Hepatocyte (in vitro differentiated cells): ENCODE data around the gene ATN1. TPM values are rescaled to one million over a fixed set of nuclear protein-coding genes. Genes with fewer than 3 reads are reported as not detected.
"Not testable (repeated sequence)": the region's sequence is repeated elsewhere in the genome, so short reads cannot be mapped to it uniquely, and the experiment has no call there.

Source experiments
- DNase-seq: peaks from one replicate; pipeline ENCODE4 v3.0.0-alpha.2; 2016; ENCODE audit warnings: low spot score
- H2AFZ ChIP-seq: fragments of 200-600 bp; sonication (generic); 2 replicates; pipeline ENCODE4 v1.6.0; 2016; ENCODE audit warnings: antibody characterized with exemption, mild to moderate bottlenecking
- H3K27ac ChIP-seq: fragments of 200-600 bp; sonication (generic); 2 replicates; pipeline ENCODE4 v1.5.1; 2016; ENCODE audit warnings: mild to moderate bottlenecking
- H3K27me3 ChIP-seq: fragments of 200-600 bp; sonication (generic); 2 replicates; pipeline ENCODE4 v1.6.1; 2016
- H3K36me3 ChIP-seq: fragments of 200-600 bp; sonication (generic); replicated peaks from 2 replicates; pipeline ENCODE4 v1.5.1; 2016; ENCODE audit warnings: low read depth; ENCODE audit not compliant: insufficient read depth
- H3K4me1 ChIP-seq: fragments of 200-600 bp; sonication (generic); 2 replicates; pipeline ENCODE4 v1.5.1; 2016; ENCODE audit warnings: mild to moderate bottlenecking, moderate library complexity; ENCODE audit not compliant: insufficient read depth
- H3K4me2 ChIP-seq: fragments of 200-600 bp; sonication (generic); 2 replicates; pipeline ENCODE4 v1.6.0; 2016
- H3K4me3 ChIP-seq: fragments of 200-600 bp; sonication (generic); 2 replicates; pipeline ENCODE4 v1.5.1; 2016; ENCODE audit warnings: mild to moderate bottlenecking
- H3K79me2 ChIP-seq: fragments of 200-600 bp; sonication (generic); 2 replicates; pipeline ENCODE4 v1.6.0; 2017; ENCODE audit warnings: mild to moderate bottlenecking
- H3K9me2 ChIP-seq: fragments of 200-600 bp; sonication (generic); replicated peaks from 2 replicates; pipeline ENCODE4 v1.6.0; 2017; ENCODE audit warnings: mild to moderate bottlenecking; ENCODE audit not compliant: insufficient read depth
- H3K9me3 ChIP-seq: fragments of 200-600 bp; sonication (generic); 2 replicates; pipeline ENCODE4 v1.5.1; 2016; ENCODE audit warnings: low read depth, mild to moderate bottlenecking
- H4K20me1 ChIP-seq: fragments of 200-600 bp; sonication (generic); 2 replicates; pipeline ENCODE4 v1.6.0; 2016; ENCODE audit warnings: mild to moderate bottlenecking; ENCODE audit not compliant: insufficient read depth, poor library complexity, severe bottlenecking
- EZH2 ChIP-seq: fragments of 200-600 bp; sonication (generic); IDR thresholded peaks from 2 replicates; pipeline ENCODE4 v1.6.1; 2016; ENCODE audit warnings: antibody characterized with exemption, mild to moderate bottlenecking, borderline replicate concordance
- EZH2phosphoT487 ChIP-seq: fragments of 200-600 bp; sonication (generic); IDR thresholded peaks from one replicate; pipeline ENCODE4 v1.6.1; 2018; ENCODE audit warnings: antibody characterized with exemption, mild to moderate bottlenecking, low read depth, moderate library complexity; ENCODE audit not compliant: unreplicated experiment, severe bottlenecking
- WGBS: methylation state at CpG from one replicate; pipeline ENCODE4 v1.1.6; 2016; ENCODE audit warnings: low lambda C conversion rate; ENCODE audit errors: missing lambda C conversion rate; 5-methylcytosine and 5-hydroxymethylcytosine counted together
- polyA plus RNA-seq: library from polyadenylated mRNA; unstranded; fragments of >200 nt; fragmentation: Nextera tagmentation; extraction: Ambion mirVana; gene quantifications from 2 replicates; pipeline ENCODE4 v1.2.1, GENCODE V29; 2016
- total RNA-seq: library from RNA; depleted of rRNA; stranded (reverse); fragments of >200 nt; gene quantifications from 2 replicates; pipeline ENCODE4 v1.2.3, GENCODE V29; 2014
- TF ChIP-seq, protein P1 (sequence below): fragments of 200-600 bp; sonication (generic); IDR thresholded peaks from 2 replicates; pipeline ENCODE4 v1.5.1; 2016; ENCODE audit warnings: antibody characterized with exemption, mild to moderate bottlenecking; ENCODE audit not compliant: poor library complexity

Gene ATN1
- total and polyA plus RNA-seq, 2 experiments from 2014 or later, result 15.8 to 32.7 TPM

DNA sequence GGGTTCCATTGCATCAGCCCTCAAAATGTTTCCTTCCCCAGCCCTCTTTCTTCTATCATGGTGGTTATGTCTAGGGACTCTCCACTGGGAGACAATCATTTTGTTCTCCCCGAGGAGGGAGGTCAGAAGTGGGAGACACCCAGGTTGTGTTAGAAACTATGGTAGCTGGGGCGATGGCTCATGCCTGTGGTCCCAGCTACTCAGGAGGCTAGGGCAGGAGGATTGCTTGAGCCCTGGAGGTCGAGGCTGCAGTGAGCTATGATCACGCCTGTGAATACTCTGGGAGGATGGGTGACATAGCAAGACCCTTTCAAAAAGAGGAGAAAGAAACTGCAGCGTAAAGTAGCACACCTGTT is 36.1 kb upstream of the ATN1 start:
- peak overlapping the region; percentile 90 for H2AFZ ChIP-seq
- no peaks in the 10 kb centered on the region for H3K9me3 ChIP-seq
- H3K9me2 ChIP-seq, result no peaks in the 10 kb centered on the region
- 98% methylated on average over 5 of the region's 5 CpGs for WGBS
- peak overlapping the region; percentile 32 for H3K4me3 ChIP-seq
- H4K20me1 ChIP-seq, result no peaks in the 10 kb centered on the region
- H3K4me2 ChIP-seq, result peak overlapping the region; percentile 81
- H3K4me1 ChIP-seq, result peaks cover 15% of the 10 kb centered on the region
- H3K27me3 ChIP-seq, result no peaks in the 10 kb centered on the region
- no peaks in the 10 kb centered on the region for H3K36me3 ChIP-seq
- no peak for DNase-seq
- peak overlapping the region; percentile 96 for H3K27ac ChIP-seq
- TF ChIP-seq, protein P1, sequence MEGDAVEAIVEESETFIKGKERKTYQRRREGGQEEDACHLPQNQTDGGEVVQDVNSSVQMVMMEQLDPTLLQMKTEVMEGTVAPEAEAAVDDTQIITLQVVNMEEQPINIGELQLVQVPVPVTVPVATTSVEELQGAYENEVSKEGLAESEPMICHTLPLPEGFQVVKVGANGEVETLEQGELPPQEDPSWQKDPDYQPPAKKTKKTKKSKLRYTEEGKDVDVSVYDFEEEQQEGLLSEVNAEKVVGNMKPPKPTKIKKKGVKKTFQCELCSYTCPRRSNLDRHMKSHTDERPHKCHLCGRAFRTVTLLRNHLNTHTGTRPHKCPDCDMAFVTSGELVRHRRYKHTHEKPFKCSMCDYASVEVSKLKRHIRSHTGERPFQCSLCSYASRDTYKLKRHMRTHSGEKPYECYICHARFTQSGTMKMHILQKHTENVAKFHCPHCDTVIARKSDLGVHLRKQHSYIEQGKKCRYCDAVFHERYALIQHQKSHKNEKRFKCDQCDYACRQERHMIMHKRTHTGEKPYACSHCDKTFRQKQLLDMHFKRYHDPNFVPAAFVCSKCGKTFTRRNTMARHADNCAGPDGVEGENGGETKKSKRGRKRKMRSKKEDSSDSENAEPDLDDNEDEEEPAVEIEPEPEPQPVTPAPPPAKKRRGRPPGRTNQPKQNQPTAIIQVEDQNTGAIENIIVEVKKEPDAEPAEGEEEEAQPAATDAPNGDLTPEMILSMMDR, result no peak
- TF ChIP-seq EZH2phosphoT487 (no peak), EZH2 (no peak)
- peaks cover 9% of the 10 kb centered on the region for H3K79me2 ChIP-seq

DNA sequence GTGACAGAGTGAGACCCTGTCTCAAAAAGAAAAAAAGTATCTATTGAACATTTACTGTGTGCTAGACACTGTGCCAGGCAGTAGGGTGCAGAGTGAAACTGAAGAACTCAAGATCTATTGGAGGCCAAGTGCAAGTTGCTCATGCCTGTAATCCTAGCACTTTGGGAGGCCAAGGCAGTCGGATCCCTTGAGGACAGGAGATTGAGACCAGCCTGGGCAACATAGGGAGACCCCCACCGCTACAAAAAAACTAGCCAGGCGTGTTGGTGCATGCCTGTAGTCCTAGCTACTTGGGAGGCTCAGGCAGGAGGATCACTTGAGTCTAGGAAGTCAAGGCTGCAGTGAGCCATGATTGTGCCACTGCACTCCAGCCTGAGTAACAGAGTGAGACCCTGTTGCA is 35.1 kb upstream of the ATN1 start:
- WGBS, result 90% methylated on average over 3 of the region's 3 CpGs

DNA sequence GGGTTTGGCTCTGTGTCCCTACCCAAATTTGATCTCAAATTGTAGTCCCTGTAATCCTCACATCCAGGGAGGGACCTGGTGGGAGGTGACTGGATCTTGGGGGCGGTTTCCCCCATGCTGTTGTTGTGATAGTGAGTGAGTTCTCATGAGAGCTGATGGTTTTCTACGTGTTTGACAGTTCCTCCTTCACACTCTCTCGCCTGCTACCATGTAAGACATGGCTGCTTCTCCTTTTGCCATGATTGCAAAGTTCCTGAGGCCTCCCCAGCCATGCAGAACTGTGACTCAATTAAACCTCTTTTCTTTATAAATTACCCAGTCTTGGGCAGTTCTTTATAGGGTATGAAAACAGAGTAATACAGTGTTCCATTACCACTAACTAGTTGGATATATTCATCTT is 33.4 kb upstream of the ATN1 start:
- Histone ChIP-seq H3K79me2 (peaks cover 9% of the 10 kb centered on the region), H3K36me3 (no peaks in the 10 kb centered on the region), H3K27ac (no peak overlapping the region), H3K4me2 (no peak overlapping the region), H2AFZ (no peak overlapping the region), H3K9me2 (no peaks in the 10 kb centered on the region), H3K4me1 (peaks cover 4% of the 10 kb centered on the region), H4K20me1 (no peaks in the 10 kb centered on the region), H3K4me3 (no peak overlapping the region), H3K27me3 (no peaks in the 10 kb centered on the region), H3K9me3 (no peaks in the 10 kb centered on the region)
- TF ChIP-seq EZH2 (no peak), EZH2phosphoT487 (no peak)
- TF ChIP-seq, protein P1, result no peak
- 94% methylated on average over 3 of the region's 3 CpGs for WGBS
- no peak for DNase-seq

More for the DNA sequence above, 35.1 kb upstream of the ATN1 start:
- not testable (repeated sequence) for H3K79me2 ChIP-seq, H3K27ac ChIP-seq, H3K4me1 ChIP-seq, DNase-seq, H3K9me3 ChIP-seq, H3K4me3 ChIP-seq, H4K20me1 ChIP-seq, H2AFZ ChIP-seq, H3K27me3 ChIP-seq, H3K9me2 ChIP-seq, H3K4me2 ChIP-seq, H3K36me3 ChIP-seq

DNA sequence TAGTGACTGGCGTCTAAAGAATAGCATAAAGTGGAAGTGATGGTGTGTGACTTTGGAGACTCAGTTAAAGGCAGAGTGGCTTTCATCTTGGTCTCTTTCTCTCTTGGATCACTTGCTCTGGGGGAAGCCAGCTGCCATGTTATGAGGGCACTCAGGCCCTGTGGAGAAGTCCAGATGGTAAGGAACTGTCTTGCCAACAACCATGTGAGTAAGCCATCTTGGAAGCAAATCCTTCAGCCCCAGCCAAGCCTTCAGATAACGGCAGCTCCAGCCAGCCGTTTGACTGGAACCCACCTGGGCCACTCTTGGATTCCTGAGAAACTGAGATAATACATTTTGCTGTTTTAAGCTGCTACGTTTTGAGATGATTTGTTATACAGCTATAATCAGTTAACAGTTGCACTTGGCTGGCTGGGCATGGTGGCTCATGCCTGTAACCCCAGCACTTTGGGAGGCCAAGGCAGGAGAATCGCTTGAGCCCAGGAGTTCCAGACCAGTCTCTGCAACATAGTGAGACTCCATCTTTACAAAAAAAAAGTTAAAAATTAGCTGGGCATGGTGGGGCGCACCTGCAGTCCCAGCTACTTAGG is 30.8 kb upstream of the ATN1 start:
- DNase-seq, result no peak
- no peaks in the 10 kb centered on the region for H3K9me3 ChIP-seq
- H3K36me3 ChIP-seq, result no peaks in the 10 kb centered on the region
- H3K27me3 ChIP-seq, result no peaks in the 10 kb centered on the region
- WGBS, result 94% methylated on average over 6 of the region's 6 CpGs
- no peak overlapping the region for H3K27ac ChIP-seq
- no peaks in the 10 kb centered on the region for H3K9me2 ChIP-seq
- TF ChIP-seq, protein P1, result no peak
- TF ChIP-seq EZH2 (no peak), EZH2phosphoT487 (no peak)
- no peaks in the 10 kb centered on the region for H4K20me1 ChIP-seq
- H2AFZ ChIP-seq, result no peak overlapping the region
- no peak overlapping the region for H3K4me3 ChIP-seq
- no peak overlapping the region for H3K4me2 ChIP-seq
- no peaks in the 10 kb centered on the region for H3K4me1 ChIP-seq
- H3K79me2 ChIP-seq, result peaks cover 3% of the 10 kb centered on the region
